ENCODE measurements around the gene XXYLT1. TPM values are rescaled to one million over a fixed set of nuclear protein-coding genes. Genes with fewer than 3 reads are reported as not detected.

The XXYLT1 gene
- total and polyA plus RNA-seq, 9 of the 15 experiments (the other 6 are each of a cell fraction or from before 2014, with no cell fraction given): 1.9 to 18.9 (median 15.0) TPM

DNA sequence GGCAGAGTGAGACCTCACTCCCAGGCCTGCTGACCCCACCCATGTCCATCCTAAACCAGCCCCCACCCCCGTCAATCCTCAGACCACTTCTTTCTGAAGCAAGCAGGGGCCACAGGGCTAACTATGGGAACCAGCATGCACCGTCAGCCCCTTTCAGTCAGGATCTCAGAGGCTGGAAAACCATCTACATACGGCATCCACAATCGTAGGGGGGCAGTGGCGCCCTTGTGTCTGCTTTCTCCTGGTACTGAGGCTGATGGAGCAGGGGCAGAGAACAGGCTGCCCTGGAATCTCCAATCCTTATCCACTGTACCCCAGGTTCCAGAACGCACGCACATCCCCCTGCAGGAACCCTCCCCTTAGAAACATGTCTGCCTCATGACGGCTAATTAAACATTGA, 56.6 kb downstream of the XXYLT1 start:
- H4K20me1 ChIP-seq (replicated peaks; ENCODE audit: control insufficient read depth, insufficient read depth, low read length): no peaks in the 10 kb centered on the region
- no peak overlapping the region for H3K27ac ChIP-seq (ENCODE audit: extremely low read depth, low read depth, low read length)
- POLR2A ChIA-PET: no interaction called here
- peaks cover 9 to 10% of the 10 kb centered on the region in 2 experiments; a peak in 4 of 5 replicates for H3K4me1 ChIP-seq (replicated peaks in 1 of 2; ENCODE audit: control insufficient read depth in 2 of 2, insufficient read depth in 2 of 2, low read length in 2 of 2)
- H3K4me2 ChIP-seq (ENCODE audit: insufficient read depth, low read length): no peak overlapping the region
- no peak for FAIRE-seq
- no peaks in the 10 kb centered on the region for H3K9me3 ChIP-seq (replicated peaks; ENCODE audit: control insufficient read depth, insufficient read depth, low read depth, low read length)
- WGBS (ENCODE audit: insufficient coverage, low coverage, missing lambda C conversion rate): 90% methylated on average over 7 of the region's 8 CpGs
- no peak for ATAC-seq
- H3K79me2 ChIP-seq (ENCODE audit: control insufficient read depth, insufficient read depth, low read length): peaks cover 9% of the 10 kb centered on the region; the same call in 2 of the 3 replicates
- H3K36me3 ChIP-seq (ENCODE audit: control insufficient read depth, insufficient read depth, low read length): no peaks in the 10 kb centered on the region
- in situ Hi-C loops (cut with MboI) (no loop called here), intact Hi-C loops (cut with micrococcal nuclease) (no loop called here)
- no peak overlapping the region for H3K9ac ChIP-seq (ENCODE audit: insufficient read depth in 1 of 2, low read depth in 2 of 2, low read length in 2 of 2)
- no peak for DNase-seq (ENCODE audit: extremely low read depth in 1 of 4, low spot score in 3 of 4)
- H3K27me3 ChIP-seq (ENCODE audit: control insufficient read depth in 2 of 2, insufficient read depth in 2 of 2, low read length in 2 of 2): no peaks in the 10 kb centered on the region
- H3K9me1 ChIP-seq (ENCODE audit: control insufficient read depth, insufficient read depth, low read length): no peaks in the 10 kb centered on the region
- H2AFZ ChIP-seq (ENCODE audit: low read depth, low read length): no peak overlapping the region
- BruUV-seq (replicated peaks): no TSS peak
- H3K4me3 ChIP-seq: no peak overlapping the region
- CTCF ChIA-PET (ENCODE audit: low intra/inter-chr PET ratio): no interaction called here
- TF ChIP-seq STAG1 (CRISPR knock-in tag; IDR thresholded peaks at IDR 0.05; ENCODE audit: borderline replicate concordance): no peak
- TF ChIP-seq CBX3 (IDR thresholded peaks at IDR 0.05; ENCODE audit: borderline replicate concordance in 1 of 2, low read length in 2 of 2): no peak
- TF ChIP-seq BMI1 (IDR thresholded peaks at IDR 0.05; ENCODE audit: low read length): no peak
- TF ChIP-seq NEUROD1 (IDR thresholded peaks at IDR 0.05; ENCODE audit: borderline replicate concordance, low read depth, low read length, partially characterized antibody): no peak
- TF ChIP-seq, protein P1, sequence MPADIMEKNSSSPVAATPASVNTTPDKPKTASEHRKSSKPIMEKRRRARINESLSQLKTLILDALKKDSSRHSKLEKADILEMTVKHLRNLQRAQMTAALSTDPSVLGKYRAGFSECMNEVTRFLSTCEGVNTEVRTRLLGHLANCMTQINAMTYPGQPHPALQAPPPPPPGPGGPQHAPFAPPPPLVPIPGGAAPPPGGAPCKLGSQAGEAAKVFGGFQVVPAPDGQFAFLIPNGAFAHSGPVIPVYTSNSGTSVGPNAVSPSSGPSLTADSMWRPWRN (IDR thresholded peaks at IDR 0.05; ENCODE audit: low read depth): no peak
- no peak for TF ChIP-seq ILF3 (IDR thresholded peaks at IDR 0.05; ENCODE audit: borderline replicate concordance)
- no peak for TF ChIP-seq THAP12 (CRISPR knock-in tag; IDR thresholded peaks at IDR 0.05)
- TF ChIP-seq GTF3C2 (IDR thresholded peaks at IDR 0.05; ENCODE audit: borderline replicate concordance, extremely low read depth, insufficient read length): no peak
- TF ChIP-seq PHB (CRISPR knock-in tag; IDR thresholded peaks at IDR 0.05): no peak
- no peak for TF ChIP-seq E2F6 (IDR thresholded peaks at IDR 0.05; ENCODE audit: borderline replicate concordance in 1 of 2, extremely low read depth in 1 of 2, insufficient read depth in 1 of 2, insufficient read length in 1 of 2, low read depth in 1 of 2, low read length in 1 of 2, poor library complexity in 1 of 2, severe bottlenecking in 1 of 2)
- TF ChIP-seq SRSF3 (IDR thresholded peaks at IDR 0.05; ENCODE audit: insufficient read depth, low read length): no peak
- TF ChIP-seq SP1 (CRISPR knock-in tag; IDR thresholded peaks at IDR 0.05): no peak
- no peak for TF ChIP-seq SMARCA5 (IDR thresholded peaks at IDR 0.05)
- no peak for TF ChIP-seq ZNF280A (IDR thresholded peaks at IDR 0.05; ENCODE audit: low read depth, partially characterized antibody)

Data from K562 (cell line).